ENCODE data around the gene RAB34. TPM values are rescaled to one million over a fixed set of nuclear protein-coding genes. Genes with fewer than 3 reads are reported as not detected.

RAB34 gene
- total RNA-seq (62.3 and 87.1 TPM in 2 replicates), polyA plus RNA-seq (113 and 116 TPM in 2 replicates), polyA minus RNA-seq (83.4 and 110 TPM in 2 replicates), Bru-seq, nascent RNA (percentile 53 among the genes with signal in this experiment), BruChase-seq, experiment 1, labeled RNA remaining after a 6-hour chase (percentile 90 among the genes with signal in this experiment), BruChase-seq, experiment 2, labeled RNA remaining after a 2-hour chase (percentile 77 among the genes with signal in this experiment)
- 104 and 108 TPM in 2 replicates for polyA plus RNA-seq (2011; cell fraction: cytosol; rRNA removed)
- polyA plus RNA-seq (2011; cell fraction: nucleus; rRNA removed), result 104 and 112 TPM in 2 replicates
- 137 and 148 TPM in 2 replicates for polyA plus RNA-seq (2012)
- 101 TPM for polyA minus RNA-seq (2011; cell fraction: cytosol; rRNA and poly(A)+ RNA removed)
- 18.9 and 21.4 TPM in 2 replicates for polyA minus RNA-seq (2011; cell fraction: nucleus; rRNA and poly(A)+ RNA removed)
- long read RNA-seq, transcript RAB34-210 (11 exons, 863 nt), result minor isoform, 19 of 345 reads
- long read RNA-seq, transcript RAB34-204 (10 exons, 1,766 nt), result major isoform, 134 of 345 reads
- long read RNA-seq, transcript RAB34-201 (11 exons, 1,592 nt), result minor isoform, 41 of 345 reads
- long read RNA-seq, transcript RAB34-203 (10 exons, 1,597 nt), result minor isoform, 17 of 345 reads
- long read RNA-seq, partial matches to known transcripts, result 57 of 345 reads
- long read RNA-seq, other reads (novel, unspliced or antisense), result 77 of 345 reads

GRCh38 chr17:28717578-28718332 is at the start of gene RAB34:
Gene RAB34, minus strand, starts transcription at chr17:28717868. Its CDS starts 602 bp downstream, at chr17:28717266.
- CTCF ChIA-PET, result no interaction called here
- H3K4me1 ChIP-seq (ENCODE audit: control insufficient read depth, extremely low read depth, insufficient read depth, low read length), result peaks cover 34% of the 10 kb centered on the region
- peak within 1 kb of the TSS; percentile 69 for H2AFZ ChIP-seq (ENCODE audit: low read depth, low read length)
- H3K9me1 ChIP-seq (replicated peaks; ENCODE audit: control insufficient read depth, extremely low read depth, insufficient read depth, low read length), result no peaks in the 10 kb centered on the region
- BruUV-seq (replicated peaks), result no TSS peak
- peak within 1 kb of the TSS; percentile 72 for H3K4me2 ChIP-seq (ENCODE audit: insufficient read depth, low read length)
- peak within 1 kb of the TSS; percentile 76 for H3K27ac ChIP-seq (ENCODE audit: insufficient read depth, low read depth, low read length)
- FAIRE-seq (peak; percentile 49), DNase-seq (ENCODE audit: low read depth, low spot score) (peak; percentile 60)
- POLR2A ChIA-PET, result no interaction called here
- dilution Hi-C loops (cut with MboI; ENCODE audit: extremely low pct_ligation_motif_present, low sequenced_read_pairs) (no loop called here), intact Hi-C loops (cut with micrococcal nuclease) (loop anchor here (2.0 to 5.0 kb wide), 3 partner anchors 70 to 235 kb away; partner anchors contain the start of gene BLTP2)
- no peaks in the 10 kb centered on the region for H3K9me3 ChIP-seq (replicated peaks; ENCODE audit: control insufficient read depth, insufficient read depth, low read length)
- peak; percentile 46 for TF ChIP-seq POLR2A (IDR thresholded peaks at IDR 0.05; ENCODE audit: low read depth, low read length)
- TF ChIP-seq EZH2 (IDR thresholded peaks at IDR 0.05; ENCODE audit: borderline replicate concordance, low read depth, low read length, severe bottlenecking), result no peak
- TF ChIP-seq MAX (IDR thresholded peaks at IDR 0.05; ENCODE audit: insufficient read depth, insufficient read length), result no peak
- peak; percentile 56 for TF ChIP-seq POLR2AphosphoS5 (IDR thresholded peaks at IDR 0.05; ENCODE audit: insufficient read depth, low read depth, low read length)
- TF ChIP-seq MYC (IDR thresholded peaks at IDR 0.05; ENCODE audit: low read depth, low read length), result no peak
- TF ChIP-seq GATA2 (IDR thresholded peaks at IDR 0.05; ENCODE audit: insufficient read depth, insufficient read length, low read depth, low read length), result no peak
- TF ChIP-seq CTCF (IDR thresholded peaks at IDR 0.05; ENCODE audit: extremely low read depth in 1 of 2, insufficient read depth in 1 of 2, low read depth in 1 of 2, low read length in 2 of 2), result peak; percentile 33 to 47
- no peak for TF ChIP-seq JUN (IDR thresholded peaks at IDR 0.05; ENCODE audit: borderline replicate concordance, insufficient read depth, insufficient read length, low read depth)
- peak; percentile 56 for TF ChIP-seq FOS (IDR thresholded peaks at IDR 0.05; ENCODE audit: borderline replicate concordance, insufficient read depth, low read length)
- H3K9ac ChIP-seq (replicated peaks; ENCODE audit: extremely low read depth, insufficient read depth, low read length), result peak within 1 kb of the TSS; percentile 65
- no peaks in the 10 kb centered on the region for H4K20me1 ChIP-seq (replicated peaks; ENCODE audit: control insufficient read depth, extremely low read depth, insufficient read depth, low read length)
- peak within 1 kb of the TSS; percentile 19 to 60 (median 44) for H3K4me3 ChIP-seq (replicated peaks in 1 of 3; ENCODE audit: insufficient read depth in 1 of 3, low read depth in 1 of 3, low read length in 3 of 3)
- H3K36me3 ChIP-seq (ENCODE audit: control insufficient read depth in 2 of 2, extremely low read depth in 1 of 2, insufficient read depth in 2 of 2, low read length in 2 of 2), result peaks cover 9 to 17% of the 10 kb centered on the region in 2 experiments
- H3K79me2 ChIP-seq (ENCODE audit: control insufficient read depth, insufficient read depth, low read length), result peaks cover 35% of the 10 kb centered on the region
- H3K27me3 ChIP-seq (ENCODE audit: control insufficient read depth in 2 of 2, insufficient read depth in 2 of 2, low read length in 2 of 2), result no peaks in the 10 kb centered on the region

Data from endothelial cell of umbilical vein (primary cell).